M059J (cell line): ENCODE results near the gene FRMPD4. TPM values are rescaled to one million over a fixed set of nuclear protein-coding genes. Genes with fewer than 3 reads are reported as not detected.
A peak's percentile ranks its signal among the peaks of the same experiment; 100 is the strongest.

Source experiments
- DNase-seq: peaks from one replicate; pipeline ENCODE4 v3.0.0-alpha.2; 2012; ENCODE audit warnings: low read depth
- total RNA-seq: library from RNA; depleted of rRNA; stranded (reverse); fragments of >200 nt; shearing (Covaris generic); gene quantifications from 2 replicates; pipeline ENCODE4 v1.2.3, GENCODE V29; 2014

The FRMPD4 gene
- total RNA-seq, 1 experiment from 2014 or later: 3.5 TPM

DNA sequence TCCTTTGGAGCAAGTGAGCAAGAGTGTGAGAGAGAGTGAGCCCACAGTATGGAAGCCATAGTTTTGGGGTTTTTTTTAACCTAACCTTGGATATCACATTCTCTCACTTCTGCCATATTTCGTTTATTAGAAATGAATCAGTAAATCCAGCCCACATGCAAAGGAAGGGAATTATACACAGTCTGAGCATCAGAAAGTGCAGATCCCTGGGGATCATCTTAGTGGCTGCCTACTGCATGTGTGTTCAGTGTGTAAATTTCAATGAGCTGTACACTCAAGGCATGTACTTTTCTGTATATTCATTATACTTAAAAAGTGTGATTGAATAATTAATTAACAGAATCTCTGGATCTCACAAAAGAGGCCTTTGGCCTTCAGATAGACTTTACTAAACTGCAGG is 519.2 kb downstream of the FRMPD4 start:
- no peak for DNase-seq

- peak; percentile 51 for DNase-seq
Observed at GRCh38 chrX:12657881-12658280, 519.6 kb downstream of the FRMPD4 start.

DNA sequence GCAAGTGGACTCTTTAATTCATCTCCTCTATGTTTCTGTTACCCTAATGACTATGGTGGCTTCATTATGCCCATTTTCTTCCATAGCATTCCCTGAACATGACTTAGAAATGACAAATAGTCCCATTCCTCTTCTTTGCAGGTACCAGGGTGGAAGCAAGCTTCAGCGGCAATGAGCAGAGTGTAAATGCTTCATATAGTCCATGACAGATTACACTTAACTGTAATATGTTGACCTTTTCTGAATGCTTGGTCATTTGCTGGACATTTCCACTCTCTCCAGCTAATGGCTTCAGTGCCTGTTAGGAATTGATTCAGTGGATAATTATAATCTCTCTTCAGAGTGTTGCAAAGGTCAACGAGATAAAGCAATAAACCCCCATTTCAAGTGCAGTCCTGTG is 523.2 kb downstream of the FRMPD4 start:
- DNase-seq: no peak

GRCh38 chrX:12672367-12673106 is 534.3 kb downstream of the FRMPD4 start:
- peak; percentile 52 for DNase-seq

DNA sequence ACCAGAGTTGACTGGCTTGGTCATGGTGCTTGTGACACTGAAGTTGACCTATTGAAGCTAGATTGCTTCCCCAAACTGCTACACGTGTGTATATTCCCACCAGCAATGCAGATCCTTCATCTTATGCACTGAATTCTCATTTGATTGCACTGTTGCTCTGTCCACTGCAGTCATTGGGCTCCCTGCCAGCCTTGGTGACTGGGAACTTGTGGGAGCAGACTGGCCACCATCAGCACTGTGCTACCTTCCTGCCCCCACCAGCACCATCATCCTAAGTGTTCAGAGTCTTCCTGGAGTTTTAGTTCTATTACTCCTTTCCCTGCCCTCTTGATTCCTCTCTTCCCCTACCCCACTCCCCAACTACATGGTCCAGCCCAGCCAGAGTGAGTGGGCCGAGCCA is 535.2 kb downstream of the FRMPD4 start:
- peak; percentile 55 for DNase-seq

DNA sequence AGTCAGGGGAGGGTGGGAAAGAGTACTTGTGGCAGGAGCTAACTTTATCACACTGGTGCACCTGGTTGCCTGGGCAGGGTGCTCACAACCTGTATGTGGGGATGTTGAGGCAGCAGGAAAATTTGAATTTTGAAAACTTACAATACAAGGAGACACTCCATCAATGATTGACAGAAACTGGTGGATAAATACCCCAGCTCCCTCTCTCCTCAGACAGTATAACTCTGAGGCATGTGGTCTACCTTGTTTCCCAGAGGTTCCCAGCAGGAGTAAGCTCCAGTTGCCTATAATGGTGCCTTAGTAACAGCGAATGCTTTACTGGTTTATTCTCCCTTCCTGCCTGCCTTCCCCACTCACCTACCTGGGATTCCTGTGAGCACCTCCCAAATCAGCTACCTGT is 541.2 kb downstream of the FRMPD4 start:
- DNase-seq: no peak

DNA sequence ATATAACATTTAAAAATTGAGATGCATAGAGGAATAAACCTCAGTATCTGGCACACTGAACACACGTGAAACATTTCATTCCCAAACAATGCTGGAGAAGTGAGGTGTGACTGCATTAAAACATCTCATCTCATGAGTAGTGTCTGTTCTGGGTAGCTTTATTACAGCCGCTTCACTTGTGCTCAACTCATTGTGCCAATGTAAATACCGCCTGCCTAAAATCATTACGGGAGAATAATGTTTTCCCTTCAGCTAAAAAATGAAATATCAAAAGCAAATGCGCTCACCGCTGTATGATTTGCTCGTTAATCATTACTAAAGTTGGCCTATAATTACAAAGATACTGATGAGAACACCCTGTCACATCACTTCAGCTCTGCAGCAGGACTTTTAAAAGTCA is 542.8 kb downstream of the FRMPD4 start:
- DNase-seq: no peak

GRCh38 chrX:12685541-12685940 is 547.3 kb downstream of the FRMPD4 start:
- DNase-seq: peak; percentile 70

GRCh38 chrX:12686331-12686730 is 548.1 kb downstream of the FRMPD4 start:
- no peak for DNase-seq

DNA sequence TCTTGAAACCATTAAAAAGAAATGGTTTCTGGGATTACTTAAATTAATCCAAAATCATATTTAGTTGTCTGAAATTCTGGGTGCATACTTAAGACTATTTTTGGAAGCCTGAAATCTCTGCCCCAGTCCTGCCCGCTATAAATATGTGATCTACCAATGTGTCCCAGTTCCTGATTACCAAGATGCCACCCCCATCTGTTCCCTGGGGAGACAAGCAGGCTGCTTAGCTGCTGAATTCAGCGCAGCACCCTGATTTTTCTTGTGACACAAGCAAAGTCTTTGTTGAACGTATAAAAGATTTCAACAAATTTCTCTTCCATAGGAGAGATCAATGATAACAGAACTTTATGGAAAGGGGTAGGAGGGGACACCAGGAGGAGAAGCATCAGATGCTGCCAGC is 552.4 kb downstream of the FRMPD4 start:
- DNase-seq: no peak

- DNase-seq: peak; percentile 41
Observed at GRCh38 chrX:12693754-12694153, 555.5 kb downstream of the FRMPD4 start.

GRCh38 chrX:12700745-12701144 is 562.5 kb downstream of the FRMPD4 start:
- no peak for DNase-seq

- peak; percentile 73 for DNase-seq
Observed at GRCh38 chrX:12701628-12702027, 563.4 kb downstream of the FRMPD4 start.

DNA sequence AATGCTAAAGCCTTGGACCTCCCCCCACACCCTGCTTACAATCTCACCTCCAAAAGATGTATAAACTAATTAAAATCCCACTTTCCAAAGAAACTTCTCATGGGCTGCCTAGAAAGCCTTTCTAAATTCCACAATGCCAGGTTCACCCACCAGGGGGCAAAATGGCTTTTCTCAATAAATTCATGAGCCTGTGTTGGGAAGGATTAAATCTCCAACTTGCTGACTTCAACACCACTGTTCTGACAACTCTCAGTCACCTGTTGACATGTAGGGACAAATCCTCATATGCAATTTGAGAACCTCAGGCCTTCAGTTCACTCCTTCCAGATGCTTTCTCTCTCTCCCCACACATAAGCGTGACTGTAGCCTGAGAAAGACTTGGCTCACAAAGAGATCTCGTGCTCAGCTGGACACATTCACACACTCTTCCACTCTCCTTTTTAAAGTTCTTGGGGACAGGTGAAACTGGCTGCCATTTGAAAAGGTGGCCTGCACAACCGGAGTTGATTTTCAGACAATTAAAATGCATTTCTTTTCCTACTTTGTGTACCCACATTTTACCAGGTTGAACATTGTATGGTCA is 564.3 kb downstream of the FRMPD4 start:
- DNase-seq: peak; percentile 14

DNA sequence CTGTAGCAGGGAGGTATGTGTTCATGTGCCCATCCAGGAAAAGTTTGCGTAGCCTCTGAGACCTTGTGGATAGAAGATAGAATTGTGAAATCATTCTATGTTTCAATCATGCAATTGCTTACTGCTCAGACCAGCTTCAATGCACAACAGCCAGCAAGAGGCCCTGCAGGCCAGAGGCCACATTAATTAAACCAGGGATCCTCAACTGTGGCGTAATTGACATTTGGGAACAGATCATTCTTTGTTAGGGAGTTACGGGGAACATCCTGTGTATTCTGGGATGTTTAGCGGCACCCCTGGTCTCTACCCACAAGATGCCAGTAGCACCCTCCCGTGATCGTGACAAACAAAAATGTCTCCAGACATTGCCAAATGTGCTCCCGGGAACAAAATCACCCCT is 566.4 kb downstream of the FRMPD4 start:
- no peak for DNase-seq

GRCh38 chrX:12709047-12709446 is 570.8 kb downstream of the FRMPD4 start:
- DNase-seq: no peak

- no peak for DNase-seq
Observed at GRCh38 chrX:12711435-12712040, 573.3 kb downstream of the FRMPD4 start.

DNA sequence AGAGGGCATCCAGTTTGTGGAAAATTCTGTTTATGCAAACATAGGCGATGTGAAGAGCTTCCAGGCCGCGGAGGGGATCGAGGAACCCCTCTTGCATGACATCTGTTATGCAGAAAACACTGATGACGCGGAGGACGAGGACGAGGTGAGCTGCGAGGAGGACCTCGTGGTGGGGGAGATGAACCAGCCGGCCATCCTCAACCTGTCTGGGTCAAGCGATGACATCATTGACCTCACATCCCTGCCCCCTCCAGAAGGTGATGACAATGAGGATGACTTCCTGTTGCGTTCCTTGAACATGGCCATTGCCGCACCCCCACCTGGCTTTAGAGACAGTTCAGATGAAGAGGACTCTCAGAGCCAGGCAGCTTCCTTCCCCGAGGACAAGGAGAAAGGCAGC is 578.3 kb downstream of the FRMPD4 start:
- no peak for DNase-seq

DNA sequence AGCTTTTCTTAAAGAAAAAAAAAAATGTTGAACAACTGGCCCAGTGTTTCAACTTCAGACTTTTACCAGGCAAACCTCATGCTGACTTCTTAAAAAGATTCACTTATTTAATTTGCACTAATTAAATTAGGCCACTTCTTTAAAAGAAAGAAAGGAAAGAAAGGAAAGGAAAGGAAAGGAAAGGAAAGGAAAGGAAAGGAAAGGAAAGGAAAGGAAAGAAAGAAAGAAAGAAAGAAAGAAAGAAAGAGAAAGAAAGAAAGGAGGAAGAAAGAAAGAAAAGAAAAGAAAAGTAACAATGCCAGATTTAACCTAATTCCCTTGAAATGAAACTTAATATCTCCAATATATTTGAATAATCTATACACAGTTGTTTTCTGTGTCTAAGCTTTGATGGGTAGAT is 581.6 kb downstream of the FRMPD4 start:
- DNase-seq: no peak

DNA sequence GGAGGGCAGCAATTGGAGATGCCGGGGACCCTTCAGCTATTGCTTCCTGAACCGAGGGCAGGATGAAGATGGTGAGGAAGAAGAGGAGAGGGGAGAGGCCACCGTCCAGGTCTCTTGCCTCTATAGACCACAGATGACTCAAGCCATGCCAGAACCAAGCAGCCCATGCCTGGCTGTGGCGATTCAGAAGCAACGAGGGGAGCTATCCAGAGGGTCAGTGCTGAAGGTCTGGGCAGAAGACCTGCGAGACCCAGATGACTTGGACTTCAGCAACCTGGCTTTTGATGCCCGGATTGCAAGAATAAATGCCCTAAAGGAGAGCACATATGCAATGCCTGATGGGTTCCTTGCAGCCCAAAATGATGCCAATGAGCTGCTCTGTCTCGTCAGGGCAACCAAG is 582.8 kb downstream of the FRMPD4 start:
- peak; percentile 24 for DNase-seq

DNA sequence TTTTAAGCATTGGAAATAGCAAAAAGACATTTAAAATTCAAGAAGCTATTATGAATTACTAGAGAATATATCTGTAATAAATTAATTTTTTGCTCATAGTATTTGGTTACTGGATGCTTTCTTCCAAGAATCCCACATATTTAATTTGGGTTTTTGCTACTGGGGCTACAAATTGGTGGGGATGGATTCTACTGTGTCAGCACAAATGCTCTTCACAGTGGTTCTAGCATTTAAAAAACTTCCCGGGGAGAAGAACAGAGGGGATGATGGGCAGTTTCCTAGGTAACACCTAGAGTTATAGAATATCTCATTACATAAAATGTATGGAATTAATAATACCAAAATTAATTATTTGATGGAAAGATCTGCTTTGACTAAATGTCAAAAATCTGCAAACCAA is 584.0 kb downstream of the FRMPD4 start:
- no peak for DNase-seq

DNA sequence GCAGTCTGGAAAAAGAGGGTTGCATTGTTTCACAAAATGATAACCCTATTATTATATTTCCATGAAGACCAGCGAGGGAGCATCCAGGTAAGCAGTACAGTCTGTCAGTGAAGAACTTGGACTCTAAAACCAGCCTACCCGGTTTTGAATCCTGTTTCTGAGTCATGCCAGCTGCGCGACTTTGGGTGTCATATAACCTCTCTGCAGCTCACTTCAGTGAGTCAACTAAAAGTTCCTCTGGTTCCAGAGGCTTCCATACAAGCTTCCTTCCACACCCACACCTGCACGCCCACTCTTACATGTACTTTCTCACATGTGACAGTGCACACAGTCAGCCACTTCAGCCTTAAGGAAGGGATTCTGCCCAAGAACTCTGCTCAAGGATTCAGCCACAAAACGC is 603.1 kb downstream of the FRMPD4 start:
- peak; percentile 17 for DNase-seq

DNA sequence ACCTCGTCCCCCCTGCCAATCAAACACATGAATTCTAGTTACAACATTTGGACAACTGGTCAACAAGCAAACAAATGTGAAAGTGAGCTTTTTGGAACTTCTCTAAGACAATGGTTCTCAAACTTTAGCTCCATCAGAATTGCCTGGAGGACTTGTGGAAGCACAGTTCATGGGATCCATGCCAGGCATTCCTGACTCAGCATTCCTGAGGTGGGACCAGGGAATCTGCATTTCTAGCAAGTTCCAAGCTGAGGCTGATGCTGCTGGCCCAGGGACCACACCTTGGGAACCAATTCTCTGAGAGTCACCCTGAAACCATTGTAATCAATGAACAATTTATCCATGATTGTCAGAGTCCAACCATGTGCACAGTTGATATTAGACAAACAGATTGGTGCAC is 609.2 kb downstream of the FRMPD4 start:
- no peak for DNase-seq
